HG03442 (cell line): ENCODE measurements around the gene PSMA6.

ENCODE experiments used
- ATAC-seq: cut with Tn5 transposase; IDR thresholded peaks from one replicate; pipeline ENCODE4 v1.9.1; 2021; ENCODE audit warnings: mild to moderate bottlenecking, moderate library complexity; ENCODE audit not compliant: unreplicated experiment

Gene PSMA6

DNA sequence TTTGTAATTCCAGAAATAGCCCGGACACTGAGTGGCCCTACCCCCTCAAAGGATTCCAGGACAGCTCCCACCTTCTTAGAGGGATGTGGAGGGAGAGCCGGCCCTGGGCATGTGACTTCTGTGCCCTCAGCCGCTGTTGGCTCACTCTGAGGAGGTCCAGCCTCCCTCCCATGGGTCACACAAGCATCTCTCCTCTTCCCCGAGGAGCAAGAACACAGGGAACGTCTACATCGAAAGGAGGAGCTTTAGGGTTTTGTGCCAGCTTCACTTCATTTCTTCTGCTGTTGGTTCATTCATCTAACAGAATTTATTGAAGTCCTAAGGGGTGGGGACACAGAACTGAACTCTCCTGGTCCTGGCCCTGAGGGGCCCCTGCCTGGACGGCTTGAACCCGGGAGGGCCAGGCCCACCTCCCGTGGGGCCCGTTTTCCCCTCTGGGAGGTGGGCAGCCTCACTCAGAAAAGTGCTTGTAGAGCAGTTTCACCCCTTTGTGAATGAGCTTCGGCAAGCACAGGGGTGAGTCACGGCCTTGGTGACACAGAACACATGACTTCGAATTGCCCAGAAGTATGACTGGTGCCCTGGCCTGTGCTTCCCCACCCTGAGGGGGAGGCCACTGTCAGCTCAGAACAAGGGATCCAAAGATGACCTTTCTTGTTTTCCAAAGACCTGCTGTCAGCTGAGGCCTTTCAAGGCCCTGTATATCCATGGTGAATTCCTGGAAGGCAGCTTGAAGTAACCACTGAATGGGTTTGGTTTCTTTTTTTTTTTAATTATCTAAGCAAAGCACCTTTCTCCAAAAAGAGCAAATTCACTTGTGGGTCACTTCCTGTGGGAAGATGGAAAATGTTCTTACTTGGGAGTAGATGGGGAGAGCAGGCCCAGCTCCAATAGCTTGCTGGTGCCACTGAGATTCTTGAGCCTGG, 73.2 kb downstream of the PSMA6 start:
- ATAC-seq, result peak; percentile 60

DNA sequence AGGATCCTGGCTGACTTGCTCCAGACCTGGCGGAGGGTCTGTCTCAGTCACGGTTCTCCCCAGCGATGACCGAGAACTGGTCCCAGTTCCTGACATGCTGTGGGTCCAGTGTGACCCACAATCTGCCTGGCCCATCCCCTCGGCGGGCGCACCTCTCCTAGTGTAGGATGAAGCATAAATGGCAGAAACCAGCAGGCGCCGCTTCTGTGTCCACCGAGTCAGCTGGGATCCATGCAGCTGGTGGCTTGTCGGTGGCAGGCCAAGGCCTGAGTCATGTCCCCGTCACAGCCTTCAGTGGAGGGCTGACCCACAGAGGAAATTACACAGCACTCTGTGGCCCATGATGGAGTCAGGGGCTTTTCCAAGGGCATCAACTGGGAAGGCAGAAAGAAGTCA, 73.9 kb downstream of the PSMA6 start:
- ATAC-seq, result no peak

DNA sequence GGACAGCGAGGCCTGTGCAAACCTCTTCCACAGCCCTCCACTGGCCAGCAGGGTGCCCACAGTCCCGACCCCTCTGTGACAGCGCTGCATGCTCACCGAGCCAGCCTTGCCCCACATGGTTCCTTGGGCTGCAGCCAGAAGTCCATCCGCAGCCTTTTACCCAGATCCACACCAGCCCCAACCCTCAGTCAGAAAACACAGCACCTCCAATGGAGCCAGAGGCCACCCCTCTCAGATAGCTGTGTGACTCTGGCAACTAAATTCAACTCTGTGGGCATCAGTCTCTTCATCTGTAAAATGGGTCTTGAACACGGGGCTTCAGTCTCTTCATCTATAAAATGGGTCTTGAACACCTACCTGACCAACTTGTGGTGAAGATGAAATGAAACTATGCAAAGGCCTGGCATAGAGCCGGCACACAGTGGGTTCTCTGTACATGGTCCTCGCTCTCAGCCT, 74.4 kb downstream of the PSMA6 start:
- no peak for ATAC-seq

DNA sequence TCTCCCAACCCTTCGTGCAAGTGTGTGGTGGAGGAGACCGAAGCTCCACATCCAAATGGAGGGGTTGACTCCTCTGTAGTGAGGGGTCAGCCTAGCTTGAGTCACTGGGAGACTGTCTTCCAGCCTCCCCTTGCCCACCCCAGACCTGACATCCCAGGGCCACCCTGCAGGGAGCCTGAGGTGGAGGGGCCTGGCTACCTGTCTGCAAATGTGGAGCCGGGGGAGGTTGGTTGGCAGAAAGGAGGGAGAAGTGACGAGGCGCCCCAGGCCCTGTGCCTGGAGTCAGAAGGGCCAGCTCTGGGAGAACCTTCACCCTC, 74.8 kb downstream of the PSMA6 start:
- ATAC-seq, result no peak
